HCT116 (cell line): ENCODE results near the gene TMEM61. TPM values are rescaled to one million over a fixed set of nuclear protein-coding genes. Genes with fewer than 3 reads are reported as not detected.

ENCODE experiments used
- ATAC-seq: fragments of 200-7000 bp; cut with Tn5 transposase; 2 replicates; pipeline ENCODE4 v1.9.1; 2020; ENCODE audit warnings: mild to moderate bottlenecking, moderate library complexity
- BruUV-seq: library from RNA; stranded (reverse); fragments of 400-500 nt; replicated peaks from 2 replicates; lab custom pipeline; 2021; lab: Mats Ljungman, UMichigan
- CTCF ChIA-PET: fragments of 300-600 bp; sonication (Branson Sonifier 250); formaldehyde crosslinking; loops from one replicate; lab custom pipeline; 2021; ENCODE audit warnings: antibody characterized with exemption; lab: Charles Lee
- POLR2A ChIA-PET: fragments of 300-600, 350-600 bp; sonication (Branson Sonifier 250); formaldehyde crosslinking; loops from one replicate; lab custom pipeline; 2021; ENCODE audit warnings: antibody characterized with exemption; lab: Charles Lee
- RAD21 ChIA-PET, 2 experiments: fragments of 300-600 bp; sonication (Branson Sonifier 250); formaldehyde crosslinking; loops; one replicate each; lab custom pipeline; 2023; ENCODE audit warnings: low total read pairs in 2 of 2; ENCODE audit not compliant: uncharacterized antibody in 2 of 2, unreplicated experiment in 2 of 2, low non-redundant PET in 1 of 2; lab: Charles Lee
- DNase-seq: peaks from one replicate; pipeline ENCODE4 v3.0.0-alpha.2; 2010; ENCODE audit warnings: low read depth, low spot score
- H2AFZ ChIP-seq: fragments of 200-600 bp; shearing (Covaris generic), sonication (generic); 2 replicates; pipeline ENCODE4 v1.6.1; 2017; ENCODE audit warnings: low read depth, mixed run types, mixed read lengths, antibody characterized with exemption, low read length; ENCODE audit not compliant: poor library complexity, severe bottlenecking
- H3K27ac ChIP-seq: 2 replicates; pipeline ENCODE4 v1.5.1; 2012; ENCODE audit warnings: low read depth, low read length
- H3K27me3 ChIP-seq: fragments of 200-600 bp; sonication (generic); 2 replicates; pipeline ENCODE4 v1.6.1; 2016; ENCODE audit warnings: mixed run types, low read length, mixed read lengths; ENCODE audit not compliant: insufficient read depth
- H3K36me3 ChIP-seq, 2 experiments: fragments of 200-500 bp in 1 of 2; fragments of 200-600 bp in 1 of 2; sonication (Bioruptor generic) in 1 of 2; sonication (generic) in 1 of 2; 2 replicates each; pipeline versions ENCODE4 v1.5.1 to v1.6.1; 2014 to 2016; ENCODE audit warnings: low read length in 2 of 2, inconsistent platforms in 1 of 2, mixed read lengths in 1 of 2, mixed run types in 1 of 2; ENCODE audit not compliant: insufficient read depth in 2 of 2, control insufficient read depth in 1 of 2
- H3K4me1 ChIP-seq, 2 experiments: fragments of 200-600 bp in 1 of 2; sonication (generic) in 1 of 2; 2 replicates each; pipeline versions ENCODE4 v1.5.1 to v1.6.1; 2012 to 2017; ENCODE audit warnings: low read length in 2 of 2, inconsistent platforms in 1 of 2, mild to moderate bottlenecking in 1 of 2, mixed read lengths in 1 of 2, mixed run types in 1 of 2, moderate library complexity in 1 of 2; ENCODE audit not compliant: insufficient read depth in 2 of 2, control insufficient read depth in 1 of 2
- H3K4me2 ChIP-seq: fragments of 200-600 bp; sonication (generic); 2 replicates; pipeline ENCODE4 v1.6.1; 2017; ENCODE audit warnings: mixed run types, low read length, mixed read lengths
- H3K4me3 ChIP-seq, 2 experiments: fragments of 200-600 bp in 1 of 2; sonication (generic) in 1 of 2; replicated peaks in 1 of 2; 2 replicates each; pipeline ENCODE4 v1.5.1; 2011 to 2016; ENCODE audit warnings: low read length in 2 of 2, control low read depth in 1 of 2, low read depth in 1 of 2, mild to moderate bottlenecking in 1 of 2, mixed read lengths in 1 of 2, mixed run types in 1 of 2
- H3K79me2 ChIP-seq: fragments of 200-600 bp; sonication (generic); 2 replicates; pipeline ENCODE4 v1.6.1; 2017; ENCODE audit warnings: mild to moderate bottlenecking, mixed run types, low read length, moderate library complexity, mixed read lengths; ENCODE audit not compliant: insufficient read depth
- H3K9ac ChIP-seq: fragments of 200-600 bp; sonication (generic); 2 replicates; pipeline ENCODE4 v1.6.1; 2016; ENCODE audit warnings: low read length, mixed read lengths
- H3K9me2 ChIP-seq: fragments of 200-600 bp; sonication (generic), shearing (Covaris generic); 2 replicates; pipeline ENCODE4 v1.6.1; 2017; ENCODE audit warnings: mixed run types, mild to moderate bottlenecking, moderate library complexity; ENCODE audit not compliant: insufficient read depth
- H3K9me3 ChIP-seq, 2 experiments: fragments of 200-500 bp in 1 of 2; fragments of 200-600 bp in 1 of 2; sonication (Bioruptor generic) in 1 of 2; sonication (generic) in 1 of 2; 2 replicates each; pipeline ENCODE4 v1.6.1; 2014 to 2017; ENCODE audit warnings: low read length in 2 of 2, mixed read lengths in 2 of 2, inconsistent platforms in 1 of 2, low read depth in 1 of 2, mild to moderate bottlenecking in 1 of 2, mixed run types in 1 of 2, moderate library complexity in 1 of 2; ENCODE audit not compliant: control insufficient read depth in 1 of 2, insufficient read depth in 1 of 2
- H4K20me1 ChIP-seq: fragments of 200-600 bp; sonication (generic), shearing (Covaris generic); 2 replicates; pipeline ENCODE4 v1.6.1; 2017; ENCODE audit warnings: mixed run types, mild to moderate bottlenecking, moderate library complexity; ENCODE audit not compliant: insufficient read depth
- ATF3 ChIP-seq: IDR thresholded peaks from 2 replicates; pipeline ENCODE4 v1.6.1; 2012
- CBX3 ChIP-seq: IDR thresholded peaks from 2 replicates; pipeline ENCODE4 v1.6.1; 2012; ENCODE audit warnings: low read depth
- EGR1 ChIP-seq: IDR thresholded peaks from 2 replicates; pipeline ENCODE4 v1.6.1; 2012; ENCODE audit warnings: low read depth
- ELF1 ChIP-seq: IDR thresholded peaks from 2 replicates; pipeline ENCODE4 v1.6.1; 2012; ENCODE audit warnings: low read depth, borderline replicate concordance
- EZH2 ChIP-seq: fragments of 200-600 bp; sonication (generic); IDR thresholded peaks from 2 replicates; pipeline ENCODE4 v1.6.1; 2017; ENCODE audit warnings: antibody characterized with exemption, mixed run types
- EZH2phosphoT487 ChIP-seq: fragments of 200-600 bp; IDR thresholded peaks from 2 replicates; pipeline ENCODE4 v1.6.1; 2018; ENCODE audit warnings: antibody characterized with exemption, borderline replicate concordance
- FOSL1 ChIP-seq: IDR thresholded peaks from 2 replicates; pipeline ENCODE4 v1.6.1; 2012; ENCODE audit warnings: low read depth
- JUND ChIP-seq: IDR thresholded peaks from 2 replicates; pipeline ENCODE4 v1.6.1; 2012
- POLR2A ChIP-seq: IDR thresholded peaks from 2 replicates; pipeline ENCODE4 v1.7.0; 2011; ENCODE audit warnings: borderline replicate concordance; ENCODE audit not compliant: insufficient read depth, insufficient read length; ENCODE audit errors: extremely low read depth
- POLR2AphosphoS5 ChIP-seq: IDR thresholded peaks from 2 replicates; pipeline ENCODE4 v1.6.1; 2011; ENCODE audit warnings: mild to moderate bottlenecking, low read depth, low read length, moderate library complexity
- RAD21 ChIP-seq: IDR thresholded peaks from 2 replicates; pipeline ENCODE4 v1.6.1; 2012; ENCODE audit warnings: low read depth, mild to moderate bottlenecking
- SIN3A ChIP-seq: IDR thresholded peaks from 2 replicates; pipeline ENCODE4 v1.6.1; 2012; ENCODE audit warnings: low read depth
- SP1 ChIP-seq: IDR thresholded peaks from 2 replicates; pipeline ENCODE4 v1.6.1; 2012; ENCODE audit warnings: low read depth
- TCF7L2 ChIP-seq: IDR thresholded peaks from 2 replicates; pipeline ENCODE4 v1.7.0; 2011; ENCODE audit warnings: borderline replicate concordance, inconsistent platforms; ENCODE audit not compliant: insufficient read depth, insufficient read length; ENCODE audit errors: extremely low read depth
- YY1 ChIP-seq: IDR thresholded peaks from 2 replicates; pipeline ENCODE4 v1.6.1; 2011; ENCODE audit warnings: low read length, low read depth, moderate library complexity, mild to moderate bottlenecking; ENCODE audit not compliant: insufficient replicate concordance; ENCODE audit errors: extremely low read depth
- ZBTB33 ChIP-seq: IDR thresholded peaks from 2 replicates; pipeline ENCODE4 v1.6.1; 2011; ENCODE audit warnings: mild to moderate bottlenecking, low read length, moderate library complexity; ENCODE audit not compliant: insufficient replicate concordance; ENCODE audit errors: extremely low read depth
- ZNF274 ChIP-seq: fragments of 200-500 bp; sonication (Bioruptor generic); IDR thresholded peaks from 2 replicates; pipeline ENCODE4 v1.6.1; 2014; ENCODE audit warnings: mild to moderate bottlenecking, low read depth, low read length, inconsistent platforms
- intact Hi-C: fragments of 100-400 bp; cut with micrococcal nuclease; formaldehyde crosslinking; loops from 2 replicates; pipeline ENCODE4 v1.10.0; 2022
- total RNA-seq: library from RNA; stranded (reverse); gene quantifications from one replicate; pipeline ENCODE4 v1.2.1, GENCODE V29; 2021; ENCODE audit not compliant: unreplicated experiment
- TF ChIP-seq, protein P1 (sequence below): IDR thresholded peaks from 2 replicates; pipeline ENCODE4 v1.6.1; 2012
- TF ChIP-seq, protein P2 (sequence below), 3 experiments: fragments of 200-600 bp in 1 of 3; sonication (generic) in 1 of 3; IDR thresholded peaks in 2 of 3; conservative IDR thresholded peaks in 1 of 3; 2 replicates each; pipeline ENCODE4 v1.5.1; 2012 to 2017; ENCODE audit warnings: low read depth in 2 of 3, low read length in 2 of 3, antibody characterized with exemption in 1 of 3, borderline replicate concordance in 1 of 3, control low read depth in 1 of 3, mild to moderate bottlenecking in 1 of 3, mixed read lengths in 1 of 3, mixed run types in 1 of 3, moderate library complexity in 1 of 3; ENCODE audit not compliant: insufficient read depth in 1 of 3

The TMEM61 gene
- total RNA-seq, 1 experiment from 2014 or later, result 4.4 TPM

- no peaks in the 10 kb centered on the region for H4K20me1 ChIP-seq
- no peak within 1 kb of the TSS for H3K4me2 ChIP-seq
- H3K27me3 ChIP-seq, result no peaks in the 10 kb centered on the region
- H3K9ac ChIP-seq, result no peak within 1 kb of the TSS
- H3K36me3 ChIP-seq, result no peaks in the 10 kb centered on the region
- DNase-seq (no peak), ATAC-seq (no peak)
- no peaks in the 10 kb centered on the region for H3K9me3 ChIP-seq
- no peak within 1 kb of the TSS for H2AFZ ChIP-seq
- TF ChIP-seq CBX3 (no peak), POLR2AphosphoS5 (no peak), EZH2phosphoT487 (no peak), ZBTB33 (no peak), ELF1 (no peak), ZNF274 (no peak), SIN3A (no peak), POLR2A (no peak), EGR1 (no peak), SP1 (no peak), JUND (no peak), FOSL1 (no peak), TCF7L2 (no peak), RAD21 (no peak), ATF3 (no peak), EZH2 (no peak), YY1 (no peak)
- TF ChIP-seq, protein P1, sequence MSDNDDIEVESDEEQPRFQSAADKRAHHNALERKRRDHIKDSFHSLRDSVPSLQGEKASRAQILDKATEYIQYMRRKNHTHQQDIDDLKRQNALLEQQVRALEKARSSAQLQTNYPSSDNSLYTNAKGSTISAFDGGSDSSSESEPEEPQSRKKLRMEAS, result no peak
- TF ChIP-seq, protein P2, sequence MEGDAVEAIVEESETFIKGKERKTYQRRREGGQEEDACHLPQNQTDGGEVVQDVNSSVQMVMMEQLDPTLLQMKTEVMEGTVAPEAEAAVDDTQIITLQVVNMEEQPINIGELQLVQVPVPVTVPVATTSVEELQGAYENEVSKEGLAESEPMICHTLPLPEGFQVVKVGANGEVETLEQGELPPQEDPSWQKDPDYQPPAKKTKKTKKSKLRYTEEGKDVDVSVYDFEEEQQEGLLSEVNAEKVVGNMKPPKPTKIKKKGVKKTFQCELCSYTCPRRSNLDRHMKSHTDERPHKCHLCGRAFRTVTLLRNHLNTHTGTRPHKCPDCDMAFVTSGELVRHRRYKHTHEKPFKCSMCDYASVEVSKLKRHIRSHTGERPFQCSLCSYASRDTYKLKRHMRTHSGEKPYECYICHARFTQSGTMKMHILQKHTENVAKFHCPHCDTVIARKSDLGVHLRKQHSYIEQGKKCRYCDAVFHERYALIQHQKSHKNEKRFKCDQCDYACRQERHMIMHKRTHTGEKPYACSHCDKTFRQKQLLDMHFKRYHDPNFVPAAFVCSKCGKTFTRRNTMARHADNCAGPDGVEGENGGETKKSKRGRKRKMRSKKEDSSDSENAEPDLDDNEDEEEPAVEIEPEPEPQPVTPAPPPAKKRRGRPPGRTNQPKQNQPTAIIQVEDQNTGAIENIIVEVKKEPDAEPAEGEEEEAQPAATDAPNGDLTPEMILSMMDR (IDR thresholded peaks at IDR 0.05 in 2 of 3, conservative IDR thresholded peaks at IDR 0.05 in 1 of 3; ENCODE audit: borderline replicate concordance in 1 of 3, insufficient read depth in 1 of 3, low read depth in 2 of 3, low read length in 2 of 3), result no peak
- no TSS peak for BruUV-seq
- H3K4me1 ChIP-seq, result peaks cover 0 to 8% of the 10 kb centered on the region in 2 experiments; a peak in 1 of 4 replicates
- H3K79me2 ChIP-seq, result no peaks in the 10 kb centered on the region
- ChIA-PET RAD21 (no interaction called here), CTCF (interaction anchor here (2.3 to 5.8 kb wide), 3 partner anchors 23 to 53 kb away, joined by 6 to 85 read pairs (median 73); no protein-coding TSS in a partner anchor), POLR2A (no interaction called here)
- H3K4me3 ChIP-seq, result no peak within 1 kb of the TSS
- intact Hi-C loops, result no loop called here
- no peaks in the 10 kb centered on the region for H3K9me2 ChIP-seq
- H3K27ac ChIP-seq, result no peak within 1 kb of the TSS
Observed at GRCh38 chr1:54998677-54999076, 18.2 kb downstream of the TMEM61 start, which contains the start of gene BSND. Gene BSND (plus strand): TSS chr1:54998933. CDS start chr1:54999187, 254 bp downstream.
